HuH-7 (cell line): ENCODE measurements around the gene ANXA11.
A peak's percentile ranks its signal among the peaks of the same experiment; 100 is the strongest.
"Not testable (repeated sequence)": the region's sequence is repeated elsewhere in the genome, so short reads cannot be mapped to it uniquely, and the experiment has no call there.

Source experiments
- DNase-seq: peaks from one replicate; pipeline ENCODE4 v3.0.0; 2011; ENCODE audit warnings: low spot score

The ANXA11 gene

DNA sequence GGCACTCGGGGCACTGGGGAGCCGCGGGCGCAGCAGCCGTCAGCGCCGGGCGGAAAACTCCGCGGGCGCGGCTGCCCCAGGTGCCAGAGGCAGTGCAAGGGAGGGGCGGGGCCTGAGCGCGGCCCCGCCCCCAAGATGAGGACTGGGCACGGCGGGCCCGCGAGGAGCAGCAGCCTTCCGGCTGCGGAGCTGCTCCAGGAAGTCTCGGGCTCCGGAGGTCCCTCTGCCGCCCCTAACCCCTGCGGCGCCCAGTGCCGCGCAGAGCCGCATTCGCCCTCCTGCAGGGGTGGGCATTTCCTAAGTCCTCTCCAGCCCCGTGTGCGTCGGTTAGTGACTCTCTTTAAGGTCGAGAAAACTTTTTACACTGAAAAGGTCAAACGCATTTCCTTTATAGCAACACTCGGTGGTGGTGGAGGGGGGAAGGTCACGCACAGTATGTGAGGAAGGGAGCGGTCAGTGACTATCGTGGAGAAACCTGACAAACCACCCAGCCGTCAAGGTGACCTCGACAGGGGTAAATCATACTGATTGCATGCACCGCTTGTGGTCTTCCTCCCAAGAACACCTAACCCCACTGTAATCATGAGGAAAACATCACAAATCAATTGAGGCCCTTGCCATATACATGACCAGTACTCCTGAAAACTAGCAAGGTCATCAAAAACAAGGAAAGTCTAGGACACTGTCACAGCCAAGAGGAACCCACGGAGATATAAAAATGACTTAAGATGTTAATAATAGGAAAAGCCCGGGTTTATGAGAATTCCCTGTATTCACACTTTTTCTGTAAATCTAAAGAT, at the start of gene ANXA11:
Gene ANXA11, minus strand, starts transcription at position 61 of the 800 bp plus-strand sequence. CDS start 32,676 bp downstream, outside the sequence.
- DNase-seq: peak; percentile 76

DNA sequence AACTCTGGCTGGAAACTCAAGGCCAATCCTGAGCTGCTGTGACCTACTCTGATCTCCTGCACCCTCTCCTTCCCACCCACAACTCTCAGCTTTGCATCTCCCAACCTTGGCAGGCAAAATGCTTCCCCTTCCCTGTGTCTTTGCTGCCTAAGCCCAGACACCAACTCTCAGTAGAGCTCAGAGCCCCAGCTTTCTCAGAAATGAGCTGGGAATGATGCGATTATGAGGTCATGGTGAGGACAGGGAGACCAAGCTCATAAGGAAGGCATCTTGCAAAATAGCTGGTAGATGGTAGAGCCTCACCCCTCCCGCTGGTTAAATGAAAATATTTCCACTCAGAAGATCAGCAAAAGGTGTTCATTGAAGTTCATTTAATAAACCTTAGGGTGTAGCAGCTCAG, 49.4 kb upstream of the ANXA11 start:
- not testable (repeated sequence) for DNase-seq

DNA sequence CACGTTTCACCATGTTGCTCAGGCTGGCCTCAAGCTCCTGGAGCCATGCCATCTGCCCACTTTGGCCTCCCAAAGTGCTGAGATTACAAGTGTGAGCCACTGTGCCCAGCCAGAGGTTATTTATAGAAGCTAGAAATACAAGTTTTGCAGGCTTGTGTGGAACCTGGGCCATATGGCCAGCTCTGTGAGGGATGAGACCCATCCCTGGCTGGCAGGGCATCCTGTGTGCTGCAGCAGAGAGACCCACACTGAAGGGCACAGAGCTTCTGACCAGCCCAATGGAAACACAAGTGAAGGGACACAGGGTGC, 48.6 kb upstream of the ANXA11 start:
- not testable (repeated sequence) for DNase-seq

DNA sequence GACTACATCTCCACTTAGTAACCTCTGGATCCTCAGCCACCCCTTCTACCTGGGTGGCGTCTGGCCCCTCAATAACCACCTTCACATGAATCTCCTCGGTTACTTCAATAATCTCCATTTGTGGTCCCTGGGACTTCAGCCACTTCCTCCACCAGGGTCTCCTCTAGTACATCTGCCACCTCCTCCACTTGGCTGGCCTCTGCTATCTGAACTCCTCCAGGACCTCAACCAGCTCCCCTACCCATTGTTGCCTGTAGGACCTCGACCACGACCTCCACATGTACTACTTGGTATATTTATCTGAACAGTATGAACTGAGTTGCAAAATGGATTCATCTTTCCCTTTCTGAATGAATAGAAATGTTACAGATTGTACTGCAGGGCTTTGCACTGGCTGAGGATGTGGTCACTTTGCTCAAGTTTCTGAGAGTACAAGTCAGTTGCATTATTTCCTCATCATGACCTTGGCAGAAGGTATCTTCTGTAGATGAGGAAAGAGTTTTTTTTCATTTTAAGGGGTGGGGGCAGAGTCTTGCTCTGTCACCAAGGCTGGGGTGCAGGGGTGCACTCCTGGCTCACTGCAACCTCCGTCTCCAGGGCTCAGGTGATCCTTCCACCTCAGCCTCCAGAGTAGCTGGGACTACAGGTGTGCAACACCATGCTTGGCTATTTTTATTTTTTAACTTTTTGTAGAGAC, 48.1 kb upstream of the ANXA11 start:
- no peak for DNase-seq

DNA sequence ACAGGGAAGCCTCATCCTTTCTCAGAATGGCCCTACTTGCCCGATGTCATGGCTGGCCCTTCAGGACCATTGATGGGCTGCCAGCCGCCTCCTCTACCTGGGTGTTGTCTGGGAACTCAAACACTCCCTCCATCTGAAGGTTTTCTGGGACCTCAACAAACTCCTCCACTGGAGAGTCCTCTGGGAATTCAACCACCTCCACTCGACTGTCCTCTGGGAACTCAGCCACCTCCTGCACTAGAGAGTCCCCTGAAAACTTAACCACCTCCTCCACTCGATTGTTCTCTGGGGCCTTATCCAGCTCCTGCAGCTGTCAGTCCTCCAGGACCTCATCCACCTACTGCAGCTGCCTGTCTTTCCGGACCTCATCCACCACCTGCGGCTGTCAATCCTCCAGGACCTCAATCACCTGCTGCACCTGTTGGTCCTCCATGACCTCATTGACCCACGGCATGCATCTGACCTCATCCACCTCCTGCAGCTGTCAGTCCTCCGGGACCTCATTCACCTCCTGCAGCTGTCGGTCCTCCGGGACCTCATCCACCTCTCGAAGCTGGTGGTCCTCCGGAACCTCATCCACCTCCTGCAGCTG, 47.1 kb upstream of the ANXA11 start:
- no peak for DNase-seq

DNA sequence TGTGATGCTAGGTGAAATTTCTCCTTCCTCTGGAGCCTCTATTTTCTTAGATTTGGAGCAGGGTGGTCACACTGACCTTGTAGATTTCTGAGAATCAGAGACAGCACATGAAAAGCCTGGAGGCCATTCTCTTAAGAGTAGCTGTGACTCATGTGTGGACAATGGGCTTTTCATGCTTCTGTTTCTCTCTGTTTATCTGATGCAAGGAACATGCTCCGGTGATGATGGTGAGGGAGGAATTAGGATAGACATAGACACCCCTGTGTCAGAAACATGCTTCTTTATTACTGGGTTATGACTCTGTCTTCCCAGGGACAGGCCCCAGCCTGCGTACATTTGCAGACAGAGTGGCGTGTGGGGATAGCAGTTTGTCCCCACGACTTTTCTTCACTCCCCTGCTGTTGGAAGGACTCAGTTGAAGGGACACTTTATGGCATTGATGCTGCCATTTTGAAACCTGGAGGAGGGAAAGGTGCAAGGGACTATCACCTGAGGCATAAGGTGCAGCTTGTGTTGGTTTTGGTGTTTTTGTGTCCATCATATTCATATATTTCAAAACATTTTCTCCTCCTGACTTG, 46.5 kb upstream of the ANXA11 start:
- DNase-seq: not testable (repeated sequence)

DNA sequence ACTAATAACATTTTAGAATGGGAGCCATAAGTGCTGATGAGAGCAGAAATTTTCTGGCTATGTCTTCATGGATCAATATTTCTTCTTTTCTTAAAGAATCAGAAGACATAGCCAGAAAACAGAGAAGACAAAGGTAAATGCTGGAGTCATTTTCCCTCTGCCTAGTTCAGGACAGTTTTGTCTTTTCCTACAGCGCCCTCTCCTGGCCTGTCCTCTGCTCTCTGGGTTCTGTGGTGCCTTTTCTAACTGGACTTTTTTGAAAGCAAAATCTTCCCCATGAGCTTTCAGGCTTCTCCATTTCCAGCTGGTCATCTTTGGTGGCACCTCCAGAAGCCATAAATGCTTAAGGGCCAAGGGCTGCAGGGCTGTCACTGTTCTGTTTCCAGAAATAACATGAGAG, 45.1 kb upstream of the ANXA11 start:
- DNase-seq: not testable (repeated sequence)

DNA sequence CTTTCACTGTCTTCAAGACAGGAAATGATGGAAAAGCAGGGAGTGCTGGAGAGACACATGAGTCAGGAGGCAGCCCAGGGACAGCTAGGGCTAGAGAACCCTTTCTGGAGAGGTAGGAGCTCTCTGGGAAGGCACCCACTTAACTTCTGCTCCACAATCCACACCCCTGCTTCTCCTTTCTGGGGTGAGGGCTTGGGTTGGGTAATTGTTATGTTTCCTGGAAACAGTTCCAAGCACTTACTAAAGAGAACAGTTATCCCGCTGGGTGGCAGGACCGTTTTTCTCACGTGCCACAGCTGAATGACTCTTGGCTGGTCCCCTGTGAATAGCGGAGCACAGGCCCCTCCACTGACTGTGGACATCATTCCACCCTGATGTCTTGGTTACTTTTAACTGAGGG, 44.6 kb upstream of the ANXA11 start:
- DNase-seq: not testable (repeated sequence)

DNA sequence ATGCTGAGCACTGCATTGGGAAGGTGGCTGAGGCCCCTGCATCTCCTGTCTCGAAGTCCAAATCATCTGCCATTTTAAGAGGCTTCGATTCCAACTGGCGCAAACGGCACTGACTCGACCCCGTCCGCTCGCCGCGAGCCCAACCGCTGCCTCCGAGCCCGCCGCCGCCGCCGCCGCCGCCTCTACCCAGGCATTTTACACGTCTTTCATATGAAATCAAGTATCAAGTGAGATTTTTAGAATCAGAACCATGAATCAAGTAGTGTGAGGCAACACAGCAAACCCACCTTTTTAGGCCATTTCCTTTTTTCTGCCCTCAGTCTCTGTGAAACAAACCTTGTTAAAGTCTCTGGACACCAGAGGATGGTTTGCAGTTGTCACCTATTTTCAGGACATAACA, 42.3 kb upstream of the ANXA11 start:
- DNase-seq: not testable (repeated sequence)

DNA sequence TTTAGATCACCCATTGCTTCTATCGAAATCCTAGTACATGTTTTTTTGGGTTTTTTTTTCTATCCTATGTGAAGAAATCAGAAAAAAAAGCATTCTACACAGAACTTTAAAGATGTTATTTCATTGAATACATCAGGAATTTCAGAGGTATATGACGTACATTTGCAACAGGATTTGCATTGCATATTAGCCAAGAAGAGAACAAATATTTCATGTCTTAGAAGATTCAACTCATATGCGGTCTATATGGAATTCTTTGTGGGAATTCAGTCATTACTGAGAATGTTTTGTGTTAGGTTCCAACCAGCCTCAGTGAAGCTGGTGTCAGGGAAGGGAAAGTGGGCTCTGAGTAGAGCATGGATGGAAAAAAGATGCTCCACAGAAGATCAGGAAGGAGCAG, 39.0 kb upstream of the ANXA11 start:
- DNase-seq: not testable (repeated sequence)

DNA sequence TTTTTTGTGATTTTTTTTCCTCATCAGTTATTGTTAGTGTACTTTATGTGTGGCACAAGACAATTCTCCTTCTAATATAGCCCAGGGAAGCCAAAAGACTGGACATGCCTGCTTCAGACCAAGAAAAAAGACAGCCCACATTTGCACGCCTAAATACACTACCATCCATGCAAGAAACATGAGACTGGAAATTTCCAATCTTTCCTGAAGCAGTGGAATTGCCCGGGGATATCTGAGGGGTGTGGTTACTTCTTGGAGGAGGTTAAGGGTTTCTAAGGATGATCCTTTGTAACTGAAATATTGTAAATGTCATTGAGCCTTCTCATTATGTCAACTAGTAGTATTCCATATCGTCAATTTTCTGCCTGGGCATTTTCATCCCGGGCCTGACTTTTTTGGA, 37.0 kb upstream of the ANXA11 start:
- not testable (repeated sequence) for DNase-seq

DNA sequence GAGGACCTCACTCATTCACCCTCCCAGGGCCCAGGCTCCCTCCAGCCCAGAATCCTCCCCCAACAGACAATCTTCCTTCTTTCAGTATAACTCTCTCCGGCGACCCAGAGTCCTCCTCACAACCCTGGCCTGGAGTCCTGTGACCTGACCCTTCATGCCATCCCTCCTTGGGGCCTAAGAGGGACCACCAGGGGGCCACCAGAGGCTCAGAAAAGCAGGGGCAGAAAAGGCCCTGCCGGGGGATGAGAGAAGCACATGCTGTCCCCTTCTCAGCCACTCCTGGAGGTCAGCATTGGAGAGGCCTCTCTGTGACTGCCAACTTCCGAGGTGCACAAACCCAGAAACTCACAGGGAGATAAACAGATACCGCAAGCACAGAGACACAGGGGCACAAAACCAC, 31.1 kb upstream of the ANXA11 start:
- DNase-seq: not testable (repeated sequence)

DNA sequence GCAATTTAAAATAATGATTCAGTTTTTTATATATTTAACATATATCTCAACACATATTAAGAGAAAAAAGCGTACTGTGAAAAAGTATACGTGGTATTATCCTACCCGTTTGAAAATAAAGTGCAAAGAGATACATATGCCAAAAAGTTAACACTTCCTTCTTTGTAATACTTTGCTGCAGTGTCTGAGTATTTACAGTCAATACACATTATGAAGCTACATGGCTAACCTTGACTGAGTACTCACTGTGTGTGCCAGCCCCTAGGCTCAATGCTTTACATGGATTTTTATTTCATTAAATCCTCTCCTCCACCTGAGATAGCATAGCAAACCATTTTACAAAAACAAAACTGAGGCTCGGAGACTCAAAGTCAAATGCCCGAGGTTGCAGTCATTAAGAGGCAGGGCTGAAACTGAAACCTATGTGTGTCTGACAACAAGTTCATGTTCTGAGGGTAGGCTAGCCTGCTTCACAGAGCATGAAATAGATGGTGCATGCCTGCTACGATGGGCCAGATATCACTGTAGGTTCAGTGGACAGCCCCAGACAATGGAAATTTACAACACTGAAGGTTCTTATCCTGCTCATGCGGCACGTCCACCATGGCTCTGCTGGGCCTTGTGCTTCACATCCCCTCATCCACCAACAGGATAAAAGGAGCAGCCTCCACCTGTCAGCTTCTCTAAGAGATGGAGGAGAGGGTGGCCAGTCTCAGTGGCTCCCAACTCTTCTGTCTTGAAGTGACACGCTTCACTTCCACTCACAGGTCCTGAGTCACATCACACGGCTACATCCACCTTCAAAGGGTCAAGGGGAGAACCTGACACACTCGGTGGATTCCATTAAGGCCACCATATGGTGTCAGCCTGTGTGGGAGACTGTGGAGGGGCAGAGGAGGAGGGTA, 29.2 kb upstream of the ANXA11 start:
- not testable (repeated sequence) for DNase-seq

DNA sequence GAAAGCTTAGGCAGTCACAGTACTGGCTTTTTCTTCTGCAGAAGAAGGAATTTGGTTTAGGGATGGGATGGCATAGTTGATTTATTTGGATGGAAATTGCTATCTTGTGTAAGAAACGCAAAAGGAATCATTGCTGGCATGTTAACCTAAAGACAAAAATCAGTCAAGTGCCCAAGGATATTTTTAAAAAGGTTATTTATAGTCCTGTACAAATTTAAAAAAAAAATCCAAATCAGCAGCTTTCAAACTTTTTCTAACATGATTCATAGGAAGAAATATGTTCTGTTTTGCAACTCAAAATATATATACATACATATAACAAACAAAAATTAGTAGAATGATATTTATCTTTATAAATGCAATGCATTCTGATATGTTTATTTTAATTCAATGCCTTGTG, 28.5 kb upstream of the ANXA11 start:
- not testable (repeated sequence) for DNase-seq

DNA sequence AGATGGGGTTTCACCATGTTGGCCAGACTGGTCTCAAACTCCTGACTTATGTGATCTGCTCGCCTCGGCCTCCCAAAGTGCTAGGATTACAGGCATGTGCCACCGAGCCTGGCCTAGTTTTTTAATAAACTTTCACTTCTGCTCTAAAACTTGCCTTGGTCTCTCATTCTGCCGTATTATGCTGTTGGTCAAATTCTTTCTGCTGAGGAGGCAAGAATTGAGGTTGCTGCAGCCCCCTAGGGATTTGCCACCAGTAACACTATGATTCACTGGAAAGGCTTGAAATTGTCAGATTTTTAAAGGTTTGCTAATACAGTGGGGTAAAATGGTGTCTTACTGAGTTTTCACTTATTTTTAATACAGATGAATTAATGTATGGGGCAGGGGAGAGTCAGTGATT, 21.4 kb upstream of the ANXA11 start:
- DNase-seq: not testable (repeated sequence)

DNA sequence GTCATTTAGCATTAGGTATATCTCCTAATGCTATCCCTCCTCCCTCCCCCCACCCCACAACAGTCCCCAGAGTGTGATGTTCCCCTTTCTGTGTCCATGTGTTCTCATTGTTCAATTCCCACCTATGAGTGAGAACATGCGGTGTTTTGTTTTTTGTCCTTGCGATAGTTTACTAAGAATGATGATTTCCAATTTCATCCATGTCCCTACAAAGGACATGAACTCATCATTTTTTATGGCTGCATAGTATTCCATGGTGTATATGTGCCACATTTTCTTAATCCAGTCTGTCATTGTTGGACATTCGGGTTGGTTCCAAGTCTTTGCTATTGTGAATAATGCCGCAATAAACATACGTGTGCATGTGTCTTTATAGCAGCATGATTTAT, 17.7 kb upstream of the ANXA11 start:
- not testable (repeated sequence) for DNase-seq

DNA sequence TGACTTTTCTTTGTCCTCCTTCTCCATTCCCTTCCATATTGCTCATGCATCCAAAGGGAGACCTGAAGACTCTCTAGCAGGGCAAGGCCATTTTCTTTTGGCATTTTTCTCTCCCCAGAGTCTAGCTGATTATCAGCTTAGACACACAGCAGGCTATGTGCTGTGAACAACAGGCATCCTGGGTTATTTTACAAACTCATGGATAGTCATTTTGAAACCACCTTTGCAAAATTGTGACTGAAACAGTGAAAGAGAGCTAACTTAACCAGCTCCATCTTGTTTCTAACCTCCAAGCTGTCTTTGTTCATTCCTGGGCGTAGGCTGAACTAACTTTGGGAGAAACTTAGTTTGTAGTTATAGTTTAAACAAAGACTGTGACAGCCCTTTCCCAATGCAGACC, 13.5 kb upstream of the ANXA11 start:
- DNase-seq: not testable (repeated sequence)

DNA sequence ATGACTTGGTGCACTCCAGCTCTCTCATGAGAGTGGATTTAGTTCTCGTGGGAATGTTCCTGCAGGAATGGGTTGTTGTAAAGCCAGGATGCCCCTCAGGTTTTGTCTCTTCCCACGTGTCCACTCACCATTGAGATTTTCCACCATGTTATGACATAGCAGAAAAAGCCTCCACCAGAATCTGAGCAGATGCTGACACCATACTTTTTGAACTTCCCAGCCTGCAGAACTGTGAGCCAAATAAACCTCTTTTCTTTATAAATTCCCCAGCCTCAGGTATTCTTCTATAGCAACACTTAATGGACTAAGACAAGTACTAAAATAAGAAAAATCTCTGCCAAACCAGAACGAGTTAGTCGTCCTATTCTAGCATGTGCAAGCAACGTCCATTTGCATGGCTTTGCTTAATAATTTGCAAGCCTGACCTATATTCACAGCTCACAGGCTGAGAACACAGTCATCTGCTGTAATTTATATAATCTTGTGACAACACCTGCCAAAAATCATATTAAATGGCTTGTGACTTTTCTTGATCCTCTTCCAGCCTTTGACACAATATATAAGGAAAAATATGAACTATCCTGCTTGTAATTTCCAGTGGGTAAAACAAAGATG, 9.1 kb upstream of the ANXA11 start:
- DNase-seq: not testable (repeated sequence)

DNA sequence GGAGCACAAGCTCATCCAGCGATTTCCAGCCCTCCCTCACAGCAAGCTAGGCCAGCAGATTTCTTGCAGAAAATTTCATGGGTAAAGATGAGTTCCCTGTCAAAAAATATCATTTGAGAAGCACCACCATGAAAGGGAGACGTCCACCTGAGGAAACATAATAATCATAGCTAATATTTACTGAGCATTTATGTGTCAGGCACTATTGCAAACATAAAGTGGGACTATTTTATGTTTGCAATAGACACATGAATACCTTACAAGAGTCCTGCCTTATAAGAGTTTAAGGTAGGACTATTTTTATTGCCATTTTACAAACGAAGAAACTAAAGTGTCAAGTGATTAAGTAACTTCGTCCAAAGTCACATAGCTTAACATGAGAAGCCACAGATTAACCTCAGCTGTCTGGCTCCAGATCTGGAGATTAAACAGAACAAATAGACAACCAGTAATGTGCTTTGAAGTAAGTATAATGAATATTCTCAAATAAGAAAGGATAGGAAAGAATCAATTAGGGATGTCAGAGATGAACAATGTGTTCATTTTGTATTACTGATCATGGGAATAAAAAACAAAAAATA, 7.3 kb upstream of the ANXA11 start:
- DNase-seq: not testable (repeated sequence)

DNA sequence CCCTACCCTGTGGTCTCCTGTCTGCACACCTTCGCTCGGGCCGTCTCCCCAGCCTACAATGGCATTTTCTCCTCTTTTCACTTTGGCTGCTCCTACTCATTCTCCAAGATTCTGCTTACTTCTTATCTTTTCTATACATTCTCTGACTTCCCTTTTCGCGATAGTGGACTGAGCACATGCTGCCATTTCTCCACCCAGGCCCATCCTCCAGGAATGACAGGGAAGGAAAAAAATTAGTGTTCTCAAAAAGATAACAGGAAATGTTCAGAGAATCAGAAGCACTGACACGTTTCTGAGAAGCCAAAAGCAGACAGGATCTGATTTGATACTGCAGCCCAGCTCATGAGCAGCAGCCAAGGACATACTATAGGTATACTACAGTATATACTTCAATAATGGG, 6.4 kb upstream of the ANXA11 start:
- no peak for DNase-seq

DNA sequence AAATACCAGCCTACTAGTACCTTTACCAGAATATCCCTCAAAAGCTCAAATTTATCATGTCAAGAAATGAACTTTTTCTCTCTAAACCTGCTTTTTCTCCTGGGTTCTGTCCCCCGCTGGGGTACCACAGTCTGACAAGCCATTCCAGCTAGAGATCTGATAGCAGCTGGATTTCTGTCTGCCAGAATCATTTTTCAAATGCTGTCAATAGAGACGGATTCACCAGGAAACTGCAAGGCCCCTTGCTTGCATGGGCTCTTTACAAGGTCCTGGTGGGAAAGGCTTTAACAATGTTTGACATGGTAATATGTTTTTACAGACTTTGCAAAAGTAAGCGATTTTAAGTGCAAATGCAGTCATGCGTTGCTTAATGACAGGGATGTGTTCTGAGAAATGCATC, 4.9 kb upstream of the ANXA11 start:
- no peak for DNase-seq
